ENCODE results near the gene GABRB1.

GABRB1 gene

DNA sequence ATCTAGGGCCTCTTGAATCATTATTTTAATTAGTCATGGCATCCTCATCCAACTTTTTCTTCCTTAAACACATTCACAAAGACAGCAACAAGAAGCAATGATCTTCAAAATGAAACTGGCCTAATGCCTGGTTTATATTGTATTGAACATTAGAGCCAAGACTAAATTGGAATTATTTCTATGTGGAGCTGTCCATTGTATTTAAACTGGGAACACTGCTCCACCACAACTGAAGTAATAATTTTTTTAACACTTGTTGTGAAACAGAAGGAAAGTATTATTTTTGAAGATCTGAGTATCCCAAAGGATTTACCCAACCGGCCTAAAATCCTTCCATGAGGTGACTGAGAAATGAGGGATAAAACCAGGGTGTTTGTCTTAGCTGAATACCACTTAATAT is 6.9 kb downstream of the GABRB1 start:
- H3K9me2 ChIP-seq (replicated peaks; ENCODE audit: insufficient read depth, low read length) = no peaks in the 10 kb centered on the region
- H3K4me1 ChIP-seq (ENCODE audit: low read length) = no peaks in the 10 kb centered on the region
- no peaks in the 10 kb centered on the region for H3F3A ChIP-seq (ENCODE audit: insufficient read depth, low read length)
- no peaks in the 10 kb centered on the region for H3K36me3 ChIP-seq (replicated peaks; ENCODE audit: insufficient read depth, low read length)
- H3K4me2 ChIP-seq (ENCODE audit: low read depth, low read length) = no peak overlapping the region
- TF ChIP-seq EZH2phosphoT487 (IDR thresholded peaks at IDR 0.05; ENCODE audit: low read length) (no peak), EZH2 (optimal IDR thresholded peaks at IDR 0.05; ENCODE audit: low read depth, low read length) (no peak)
- TF ChIP-seq, protein P1, sequence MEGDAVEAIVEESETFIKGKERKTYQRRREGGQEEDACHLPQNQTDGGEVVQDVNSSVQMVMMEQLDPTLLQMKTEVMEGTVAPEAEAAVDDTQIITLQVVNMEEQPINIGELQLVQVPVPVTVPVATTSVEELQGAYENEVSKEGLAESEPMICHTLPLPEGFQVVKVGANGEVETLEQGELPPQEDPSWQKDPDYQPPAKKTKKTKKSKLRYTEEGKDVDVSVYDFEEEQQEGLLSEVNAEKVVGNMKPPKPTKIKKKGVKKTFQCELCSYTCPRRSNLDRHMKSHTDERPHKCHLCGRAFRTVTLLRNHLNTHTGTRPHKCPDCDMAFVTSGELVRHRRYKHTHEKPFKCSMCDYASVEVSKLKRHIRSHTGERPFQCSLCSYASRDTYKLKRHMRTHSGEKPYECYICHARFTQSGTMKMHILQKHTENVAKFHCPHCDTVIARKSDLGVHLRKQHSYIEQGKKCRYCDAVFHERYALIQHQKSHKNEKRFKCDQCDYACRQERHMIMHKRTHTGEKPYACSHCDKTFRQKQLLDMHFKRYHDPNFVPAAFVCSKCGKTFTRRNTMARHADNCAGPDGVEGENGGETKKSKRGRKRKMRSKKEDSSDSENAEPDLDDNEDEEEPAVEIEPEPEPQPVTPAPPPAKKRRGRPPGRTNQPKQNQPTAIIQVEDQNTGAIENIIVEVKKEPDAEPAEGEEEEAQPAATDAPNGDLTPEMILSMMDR (IDR thresholded peaks at IDR 0.05; ENCODE audit: low read length) = no peak
- H4K20me1 ChIP-seq (ENCODE audit: insufficient read depth, low read length) = no peaks in the 10 kb centered on the region
- DNase-seq = no peak
- H3K79me2 ChIP-seq (ENCODE audit: low read length) = no peaks in the 10 kb centered on the region
- H3K27me3 ChIP-seq (replicated peaks; ENCODE audit: insufficient read depth, low read length) = no peaks in the 10 kb centered on the region
- H3K9ac ChIP-seq (ENCODE audit: low read length) = no peak overlapping the region
- no peak overlapping the region for H3K27ac ChIP-seq (ENCODE audit: low read length)
- H3K9me3 ChIP-seq (replicated peaks; ENCODE audit: insufficient read depth, low read length) = no peaks in the 10 kb centered on the region
- no peak overlapping the region for H3K4me3 ChIP-seq (ENCODE audit: low read length)
- no peak overlapping the region for H2AFZ ChIP-seq (ENCODE audit: low read length)

DNA sequence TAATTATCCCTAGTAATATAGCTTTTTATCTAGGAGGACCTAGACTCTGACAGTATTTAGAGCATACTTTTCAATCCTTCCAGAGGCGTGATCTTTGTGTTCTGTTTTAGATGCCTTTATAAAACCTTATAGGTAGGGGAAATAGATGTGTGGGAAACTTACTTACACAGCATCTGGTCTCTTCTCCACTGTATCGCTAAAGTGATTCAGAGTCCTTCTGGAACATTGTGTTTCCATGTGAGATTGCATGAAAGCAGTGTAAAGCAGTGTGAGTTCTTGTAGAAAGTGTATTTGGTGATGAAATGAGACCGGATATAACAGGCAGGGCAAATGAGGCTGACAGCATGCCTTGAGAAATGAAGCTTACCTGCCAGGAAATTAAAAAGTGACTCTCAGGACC is 9.5 kb downstream of the GABRB1 start:
- no peaks in the 10 kb centered on the region for H4K20me1 ChIP-seq (ENCODE audit: insufficient read depth, low read length)
- no peaks in the 10 kb centered on the region for H3K9me3 ChIP-seq (replicated peaks; ENCODE audit: insufficient read depth, low read length)
- TF ChIP-seq EZH2 (optimal IDR thresholded peaks at IDR 0.05; ENCODE audit: low read depth, low read length) = no peak
- TF ChIP-seq, protein P1 (IDR thresholded peaks at IDR 0.05; ENCODE audit: low read length) = no peak
- no peak for TF ChIP-seq EZH2phosphoT487 (IDR thresholded peaks at IDR 0.05; ENCODE audit: low read length)
- no peak overlapping the region for H2AFZ ChIP-seq (ENCODE audit: low read length)
- no peak overlapping the region for H3K4me3 ChIP-seq (ENCODE audit: low read length)
- no peak overlapping the region for H3K27ac ChIP-seq (ENCODE audit: low read length)
- DNase-seq = no peak
- no peak overlapping the region for H3K9ac ChIP-seq (ENCODE audit: low read length)
- H3K4me2 ChIP-seq (ENCODE audit: low read depth, low read length) = no peak overlapping the region
- H3K27me3 ChIP-seq (replicated peaks; ENCODE audit: insufficient read depth, low read length) = no peaks in the 10 kb centered on the region
- H3K9me2 ChIP-seq (replicated peaks; ENCODE audit: insufficient read depth, low read length) = no peaks in the 10 kb centered on the region
- no peaks in the 10 kb centered on the region for H3K4me1 ChIP-seq (ENCODE audit: low read length)
- no peaks in the 10 kb centered on the region for H3K36me3 ChIP-seq (replicated peaks; ENCODE audit: insufficient read depth, low read length)
- no peaks in the 10 kb centered on the region for H3K79me2 ChIP-seq (ENCODE audit: low read length)
- no peaks in the 10 kb centered on the region for H3F3A ChIP-seq (ENCODE audit: insufficient read depth, low read length)

DNA sequence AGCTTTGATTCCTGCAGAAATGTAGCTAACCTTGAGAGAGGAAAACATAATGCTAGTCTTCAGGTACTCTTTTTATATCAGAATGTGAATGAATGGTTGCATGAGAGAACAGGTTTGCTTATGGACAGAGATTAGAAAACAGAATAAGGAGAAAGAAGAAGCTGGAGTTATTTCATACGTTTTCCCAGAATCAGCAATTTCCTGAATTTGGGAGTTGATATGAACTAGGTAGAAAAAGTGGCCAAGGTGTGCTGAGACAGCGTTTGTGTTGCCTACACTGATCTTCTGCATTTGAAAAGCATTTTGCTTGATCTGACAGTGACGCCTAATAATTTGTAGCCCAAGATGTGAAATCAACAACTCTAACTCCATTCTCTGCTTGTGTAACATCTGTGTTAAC is 12.5 kb downstream of the GABRB1 start:
- Histone ChIP-seq H3K4me2 (ENCODE audit: low read depth, low read length) (no peak overlapping the region), H3K9me3 (replicated peaks; ENCODE audit: insufficient read depth, low read length) (no peaks in the 10 kb centered on the region), H3K27ac (ENCODE audit: low read length) (no peak overlapping the region), H3F3A (ENCODE audit: insufficient read depth, low read length) (no peaks in the 10 kb centered on the region), H3K9me2 (replicated peaks; ENCODE audit: insufficient read depth, low read length) (no peaks in the 10 kb centered on the region), H3K4me3 (ENCODE audit: low read length) (no peak overlapping the region), H3K27me3 (replicated peaks; ENCODE audit: insufficient read depth, low read length) (no peaks in the 10 kb centered on the region), H3K4me1 (ENCODE audit: low read length) (no peaks in the 10 kb centered on the region), H3K79me2 (ENCODE audit: low read length) (no peaks in the 10 kb centered on the region), H4K20me1 (ENCODE audit: insufficient read depth, low read length) (no peaks in the 10 kb centered on the region), H3K36me3 (replicated peaks; ENCODE audit: insufficient read depth, low read length) (no peaks in the 10 kb centered on the region), H3K9ac (ENCODE audit: low read length) (no peak overlapping the region), H2AFZ (ENCODE audit: low read length) (no peak overlapping the region)
- DNase-seq = no peak
- no peak for TF ChIP-seq EZH2 (optimal IDR thresholded peaks at IDR 0.05; ENCODE audit: low read depth, low read length)
- TF ChIP-seq, protein P1 (IDR thresholded peaks at IDR 0.05; ENCODE audit: low read length) = no peak
